Measurements from ENCODE around the gene RAP1GAP. TPM values are rescaled to one million over a fixed set of nuclear protein-coding genes. Genes with fewer than 3 reads are reported as not detected.

Gene RAP1GAP
- total RNA-seq, 2 experiments from 2014 or later: 1.3 to 1.6 TPM

- no peaks in the 10 kb centered on the region for H3K36me3 Mint-ChIP-seq (ENCODE audit: low read depth)
- no peaks in the 10 kb centered on the region for H3K4me1 Mint-ChIP-seq (ENCODE audit: low read depth)
- ATAC-seq: no peak
- intact Hi-C loops (cut with micrococcal nuclease): no loop called here
- no peaks in the 10 kb centered on the region for H3K27me3 Mint-ChIP-seq
- H3K9me3 Mint-ChIP-seq: no peaks in the 10 kb centered on the region
- no peak for TF ChIP-seq CTCF (IDR thresholded peaks at IDR 0.05)
- no peak for DNase-seq
- no peak overlapping the region for H3K4me3 Mint-ChIP-seq
- no peak overlapping the region for H3K27ac Mint-ChIP-seq
- CTCF ChIA-PET: no interaction called here
- POLR2A ChIA-PET: no interaction called here
Measured at GRCh38 chr1:21629971-21630370, 39.2 kb downstream of the RAP1GAP start.

- no peaks in the 10 kb centered on the region for H3K36me3 Mint-ChIP-seq (ENCODE audit: low read depth)
- H3K27ac Mint-ChIP-seq: no peak overlapping the region
Measured at GRCh38 chr1:21628798-21629393, 40.3 kb downstream of the RAP1GAP start.

DNA sequence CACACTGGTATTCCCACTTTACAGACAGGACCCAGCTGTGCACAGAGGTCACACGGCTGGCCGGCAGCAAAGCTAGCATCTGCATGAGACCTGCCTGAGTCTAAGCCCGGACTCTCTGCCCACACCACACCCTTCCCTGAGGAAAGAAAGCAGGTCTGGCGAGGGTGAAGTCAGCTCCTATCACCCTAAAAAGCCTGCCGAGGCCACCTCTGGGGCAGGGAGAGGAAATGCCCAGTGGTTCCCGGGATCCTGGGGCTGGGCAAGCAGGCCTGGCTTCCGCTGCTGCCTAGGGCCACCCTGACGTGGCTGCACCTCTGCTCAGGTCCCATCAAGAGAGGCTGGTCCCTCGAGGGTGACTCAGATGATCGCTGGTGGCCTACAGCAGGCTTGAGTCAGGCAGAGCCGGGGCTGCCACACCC is 42.2 kb downstream of the RAP1GAP start:
- Mint-ChIP-seq H3K9me3 (no peaks in the 10 kb centered on the region), H3K4me3 (no peak overlapping the region), H3K27me3 (peaks cover 4% of the 10 kb centered on the region), H3K4me1 (ENCODE audit: low read depth) (no peaks in the 10 kb centered on the region), H3K27ac (no peak overlapping the region), H3K36me3 (ENCODE audit: low read depth) (no peaks in the 10 kb centered on the region)
- POLR2A ChIA-PET: interaction anchor here (1.1 kb wide), 1 partner anchor 9 kb away, joined by 3 read pairs; no protein-coding TSS in a partner anchor
- TF ChIP-seq CTCF (IDR thresholded peaks at IDR 0.05): no peak
- CTCF ChIA-PET: no interaction called here
- DNase-seq: no peak
- ATAC-seq: no peak
- intact Hi-C loops (cut with micrococcal nuclease): no loop called here

More at GRCh38 chr1:21628798-21629393, 40.3 kb downstream of the RAP1GAP start:
- no peak for TF ChIP-seq CTCF (IDR thresholded peaks at IDR 0.05)
- Mint-ChIP-seq H3K4me1 (ENCODE audit: low read depth) (no peaks in the 10 kb centered on the region), H3K4me3 (no peak overlapping the region), H3K9me3 (no peaks in the 10 kb centered on the region), H3K27me3 (peaks cover under 1% of the 10 kb centered on the region)
- no peak for ATAC-seq
- DNase-seq: no peak
- CTCF ChIA-PET: no interaction called here
- intact Hi-C loops (cut with micrococcal nuclease): no loop called here
- POLR2A ChIA-PET: no interaction called here

DNA sequence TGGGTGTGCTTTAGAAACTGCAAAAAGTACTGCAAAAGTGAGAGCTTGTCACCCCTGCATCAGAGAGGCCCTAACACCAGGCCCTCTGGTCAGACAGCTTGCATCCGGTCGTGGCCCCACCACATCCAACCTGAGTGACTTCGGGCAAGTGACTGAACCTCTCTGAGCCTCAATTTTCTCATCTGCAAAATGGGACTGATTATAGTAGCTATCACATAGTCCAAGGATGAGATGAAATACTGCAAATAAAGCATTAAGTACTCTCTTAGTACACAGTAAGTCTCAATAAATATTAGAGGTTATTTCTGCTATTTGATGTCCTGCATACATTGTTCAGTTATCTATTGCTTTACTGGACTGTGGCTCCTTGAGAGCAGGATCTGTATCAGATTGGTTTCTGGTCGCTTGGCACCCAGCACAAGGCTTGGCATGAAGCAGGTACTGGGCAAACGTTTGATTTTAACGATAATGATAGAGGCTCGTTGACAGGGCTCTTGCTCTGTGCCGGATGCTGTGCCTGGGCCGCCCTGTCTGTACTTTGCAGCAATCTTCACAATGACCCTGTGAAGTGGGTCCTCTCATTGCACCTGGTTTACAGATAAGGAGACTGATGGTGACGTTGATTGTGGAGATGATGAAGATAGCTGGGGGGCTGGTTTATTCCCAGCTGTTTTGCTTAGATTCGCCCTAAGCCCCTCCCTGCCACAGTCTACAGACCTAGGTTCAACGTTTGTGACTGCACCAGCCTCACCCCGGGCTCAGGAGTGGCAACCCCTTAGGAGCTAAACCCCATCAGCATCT is 43.6 kb downstream of the RAP1GAP start:
- Mint-ChIP-seq H3K4me3 (no peak overlapping the region), H3K36me3 (ENCODE audit: low read depth) (no peaks in the 10 kb centered on the region), H3K9me3 (no peaks in the 10 kb centered on the region), H3K4me1 (ENCODE audit: low read depth) (no peaks in the 10 kb centered on the region), H3K27ac (no peak overlapping the region), H3K27me3 (peaks cover 17% of the 10 kb centered on the region)
- ATAC-seq (no peak), DNase-seq (no peak)
- ChIA-PET CTCF (no interaction called here), POLR2A (interaction anchor here (1.1 kb wide), 1 partner anchor 8 kb away, joined by 3 read pairs; no protein-coding TSS in a partner anchor)
- intact Hi-C loops (cut with micrococcal nuclease): no loop called here
- TF ChIP-seq CTCF (IDR thresholded peaks at IDR 0.05): no peak

Measured in activated CD8-positive, alpha-beta T cell treated with anti-CD3 and anti-CD28 coated beads for 36 hours (primary cell).